Neural crest cell (in vitro differentiated cells): ENCODE data around the gene EPHA6. TPM values are rescaled to one million over a fixed set of nuclear protein-coding genes. Genes with fewer than 3 reads are reported as not detected.

Source experiments
- DNase-seq: peaks from one replicate; pipeline ENCODE4 v3.0.0; 2021; ENCODE audit warnings: low read depth, mixed read lengths, low spot score
- H3K27ac Mint-ChIP-seq: one replicate; pipeline ENCODE4 v1.8.0; 2021; ENCODE audit warnings: mild to moderate bottlenecking, mixed read lengths; ENCODE audit not compliant: unreplicated experiment
- H3K27me3 Mint-ChIP-seq: 2 replicates; pipeline ENCODE4 v1.8.0; 2021; ENCODE audit warnings: low read depth, mild to moderate bottlenecking, mixed read lengths
- H3K36me3 Mint-ChIP-seq: 2 replicates; pipeline ENCODE4 v1.8.0; 2021; ENCODE audit warnings: low read depth, mild to moderate bottlenecking, mixed read lengths
- H3K4me1 Mint-ChIP-seq: 2 replicates; pipeline ENCODE4 v1.8.0; 2021; ENCODE audit warnings: mixed read lengths
- H3K4me3 Mint-ChIP-seq: one replicate; pipeline ENCODE4 v1.8.0; 2021; ENCODE audit warnings: mild to moderate bottlenecking, mixed read lengths
- H3K9me3 Mint-ChIP-seq: 2 replicates; pipeline ENCODE4 v1.8.0; 2021; ENCODE audit warnings: mixed read lengths
- CTCF ChIP-seq: fragments of 200-600 bp; sonication (generic); conservative IDR thresholded peaks from 2 replicates; pipeline ENCODE4 v1.5.0; 2021; ENCODE audit warnings: antibody characterized with exemption, mild to moderate bottlenecking
- total RNA-seq: library from RNA; stranded (reverse); gene quantifications from 2 replicates; pipeline ENCODE4 v1.2.1, GENCODE V29; 2021

Gene EPHA6
- total RNA-seq, 1 donor from 2014 or later, result 0.96 TPM

- Mint-ChIP-seq H3K4me1 (no peaks in the 10 kb centered on the region), H3K27me3 (no peaks in the 10 kb centered on the region), H3K36me3 (no peaks in the 10 kb centered on the region), H3K27ac (no peak overlapping the region), H3K9me3 (no peaks in the 10 kb centered on the region), H3K4me3 (no peak overlapping the region)
- DNase-seq, result no peak
- TF ChIP-seq CTCF, result no peak
These were observed 667.0 kb downstream of the EPHA6 start for GRCh38 chr3:97481416-97481815.

GRCh38 chr3:97485206-97485605 lies 670.8 kb downstream of the EPHA6 start:
- no peak for TF ChIP-seq CTCF
- Mint-ChIP-seq H3K36me3 (no peaks in the 10 kb centered on the region), H3K4me1 (peaks cover 4% of the 10 kb centered on the region), H3K27me3 (no peaks in the 10 kb centered on the region), H3K9me3 (no peaks in the 10 kb centered on the region), H3K4me3 (no peak overlapping the region), H3K27ac (no peak overlapping the region)
- DNase-seq, result no peak

- no peaks in the 10 kb centered on the region for H3K9me3 Mint-ChIP-seq
- DNase-seq, result no peak
- no peaks in the 10 kb centered on the region for H3K36me3 Mint-ChIP-seq
- peaks cover 4% of the 10 kb centered on the region for H3K4me1 Mint-ChIP-seq
- no peak overlapping the region for H3K27ac Mint-ChIP-seq
- H3K4me3 Mint-ChIP-seq, result no peak overlapping the region
- TF ChIP-seq CTCF, result no peak
- H3K27me3 Mint-ChIP-seq, result no peaks in the 10 kb centered on the region
These were observed 673.2 kb downstream of the EPHA6 start for GRCh38 chr3:97487587-97487986.

GRCh38 chr3:97488741-97489140 lies 674.3 kb downstream of the EPHA6 start:
- no peak overlapping the region for H3K27ac Mint-ChIP-seq
- H3K27me3 Mint-ChIP-seq, result no peaks in the 10 kb centered on the region
- H3K4me3 Mint-ChIP-seq, result no peak overlapping the region
- no peak for DNase-seq
- no peaks in the 10 kb centered on the region for H3K36me3 Mint-ChIP-seq
- H3K9me3 Mint-ChIP-seq, result no peaks in the 10 kb centered on the region
- no peak for TF ChIP-seq CTCF
- peaks cover 4% of the 10 kb centered on the region for H3K4me1 Mint-ChIP-seq

- H3K4me3 Mint-ChIP-seq, result no peak overlapping the region
- no peaks in the 10 kb centered on the region for H3K27me3 Mint-ChIP-seq
- peaks cover 9% of the 10 kb centered on the region for H3K9me3 Mint-ChIP-seq
- H3K36me3 Mint-ChIP-seq, result no peaks in the 10 kb centered on the region
- H3K4me1 Mint-ChIP-seq, result no peaks in the 10 kb centered on the region
- no peak overlapping the region for H3K27ac Mint-ChIP-seq
- no peak for TF ChIP-seq CTCF
- DNase-seq, result no peak
These were observed 681.5 kb downstream of the EPHA6 start for GRCh38 chr3:97495896-97496295.

- H3K4me1 Mint-ChIP-seq, result no peaks in the 10 kb centered on the region
- no peaks in the 10 kb centered on the region for H3K36me3 Mint-ChIP-seq
- H3K9me3 Mint-ChIP-seq, result peaks cover 11% of the 10 kb centered on the region
- no peaks in the 10 kb centered on the region for H3K27me3 Mint-ChIP-seq
- H3K4me3 Mint-ChIP-seq, result no peak overlapping the region
- TF ChIP-seq CTCF, result no peak
- DNase-seq, result no peak
- no peak overlapping the region for H3K27ac Mint-ChIP-seq
These were observed 682.7 kb downstream of the EPHA6 start for GRCh38 chr3:97497138-97497537.
